GM19025 (cell line): ENCODE results near the gene TMCC2.

Source experiments
- ATAC-seq: cut with Tn5 transposase; IDR thresholded peaks from one replicate; pipeline ENCODE4 v1.9.1; 2021; ENCODE audit warnings: mild to moderate bottlenecking, low read depth, moderate library complexity; ENCODE audit not compliant: unreplicated experiment

The TMCC2 gene

DNA sequence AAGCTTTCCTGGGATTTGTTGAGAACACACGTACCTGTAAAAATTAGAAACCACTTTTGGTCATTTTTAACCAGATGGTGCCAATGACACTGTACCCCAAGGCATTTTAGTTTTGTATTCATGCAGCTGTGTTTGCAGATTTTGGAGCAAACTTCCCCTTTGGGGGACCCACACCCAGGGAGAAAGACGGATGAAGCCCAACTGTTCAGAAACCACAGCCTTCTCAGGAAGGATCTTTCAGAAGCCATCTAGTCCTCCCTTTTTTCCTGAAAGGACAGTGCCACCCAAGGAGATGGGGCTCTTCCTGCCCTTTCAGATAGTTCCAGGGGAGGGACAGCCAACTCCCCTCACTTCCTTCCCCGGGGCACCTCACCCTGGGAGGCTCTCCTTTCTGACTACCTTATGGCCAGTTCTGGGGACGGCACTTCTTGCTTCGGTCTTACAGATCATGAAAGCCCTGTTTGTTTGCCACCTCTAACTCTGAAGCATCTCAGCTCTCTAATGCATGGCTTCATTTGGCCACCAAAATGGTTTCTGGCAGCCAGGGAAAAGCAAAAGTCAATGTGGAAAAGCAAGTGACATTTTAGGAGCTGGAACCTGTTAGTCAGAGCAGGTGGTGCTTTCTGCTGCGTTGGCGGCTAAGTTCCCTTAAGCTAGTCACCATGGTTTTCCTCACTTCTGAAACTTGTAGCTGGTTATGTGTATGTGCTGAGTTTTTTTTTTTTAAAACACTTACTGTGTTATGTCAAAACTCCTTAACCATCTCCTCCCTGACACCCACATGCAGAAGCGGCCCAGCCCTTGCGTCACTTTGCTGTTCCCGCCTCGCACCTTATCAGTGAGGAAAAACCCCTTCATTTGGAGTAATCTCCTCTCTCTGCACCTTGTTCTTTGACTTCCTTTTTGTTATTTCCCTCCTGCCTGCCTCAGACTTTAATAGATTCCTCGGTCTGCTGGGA, 10.1 kb downstream of the TMCC2 start:
- ATAC-seq = no peak

DNA sequence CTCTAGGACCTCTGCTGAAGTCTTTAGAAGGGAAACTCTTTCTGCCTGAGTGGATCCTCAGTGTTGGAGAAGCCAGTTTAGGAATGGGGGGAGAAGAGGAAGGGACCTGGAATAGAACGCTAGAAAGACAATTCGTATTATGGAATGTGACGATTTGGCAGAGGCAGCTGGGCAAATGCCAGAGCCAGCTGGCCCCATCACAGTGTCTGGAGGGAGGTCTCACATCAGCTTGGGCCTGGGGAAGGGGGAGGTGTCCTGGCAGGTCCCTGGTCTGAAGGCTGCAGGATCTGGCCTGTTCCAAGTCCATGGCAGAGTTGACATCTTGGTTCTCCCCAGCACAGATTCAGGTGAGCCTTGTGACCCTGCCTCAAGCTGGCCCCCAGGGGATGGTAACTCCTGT, 11.3 kb downstream of the TMCC2 start:
- no peak for ATAC-seq

DNA sequence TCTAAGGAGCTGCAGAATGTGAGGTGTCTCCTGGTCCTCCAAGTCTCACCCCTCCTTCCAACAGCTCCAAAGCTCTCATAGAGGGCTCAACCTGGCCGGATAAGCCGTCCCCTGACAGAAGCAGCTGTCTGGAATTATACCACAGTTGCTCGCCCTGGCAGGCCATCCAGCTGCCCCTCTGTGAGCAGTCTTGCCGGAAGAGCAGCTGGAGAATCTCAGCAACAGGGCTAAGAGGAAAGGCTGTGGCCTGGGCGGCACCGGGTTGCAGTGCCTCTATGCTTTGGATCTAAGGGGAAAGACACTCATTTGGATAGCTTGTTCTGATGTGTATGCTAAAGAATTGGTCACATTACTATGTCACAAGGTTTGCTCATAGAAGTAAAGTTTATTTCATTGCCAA, 12.4 kb downstream of the TMCC2 start:
- no peak for ATAC-seq

DNA sequence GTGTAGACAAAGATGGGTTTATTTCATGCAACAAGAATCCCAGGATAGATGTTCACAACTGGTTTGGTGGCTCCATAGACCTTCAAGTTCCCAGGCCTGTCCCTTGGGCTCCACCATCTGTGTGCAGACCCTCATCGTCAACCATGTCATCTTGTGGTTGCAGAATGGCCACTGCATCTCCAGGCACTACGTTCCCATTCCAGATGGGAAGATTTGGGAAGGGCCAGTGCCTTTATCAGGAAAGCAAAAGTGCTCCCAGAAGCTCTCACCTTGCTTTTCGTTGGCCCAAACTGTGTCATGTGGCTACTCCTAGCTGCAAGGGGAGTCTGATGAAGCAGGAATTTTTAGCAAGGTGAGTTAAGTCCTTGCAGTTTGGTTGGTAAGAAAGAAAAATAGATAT, 12.8 kb downstream of the TMCC2 start:
- ATAC-seq = no peak

- no peak for ATAC-seq
These were observed 13.8 kb downstream of the TMCC2 start for GRCh38 chr1:205241366-205242030.

- no peak for ATAC-seq
These were observed 15.8 kb downstream of the TMCC2 start for GRCh38 chr1:205243350-205244191.

DNA sequence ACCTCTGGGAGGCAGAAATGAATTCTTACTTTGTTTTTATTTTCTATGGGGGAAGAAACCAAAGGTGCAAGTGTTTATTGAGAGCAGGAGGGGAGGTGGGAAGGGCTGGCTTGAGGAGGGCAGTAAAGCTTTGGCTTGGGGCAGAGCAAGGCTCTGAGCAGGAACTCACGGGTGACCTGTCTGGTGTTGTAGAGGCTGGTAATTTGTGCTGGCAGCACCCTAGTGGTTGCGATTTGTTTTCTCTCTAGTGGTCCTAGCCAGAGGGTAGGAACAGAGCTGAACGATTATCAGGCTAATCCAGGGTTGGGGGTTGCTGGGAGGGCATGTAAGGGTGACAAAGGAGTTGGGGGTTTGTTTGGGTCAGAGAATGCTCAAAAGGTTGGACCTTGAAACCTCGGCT, 16.6 kb downstream of the TMCC2 start:
- ATAC-seq = no peak

DNA sequence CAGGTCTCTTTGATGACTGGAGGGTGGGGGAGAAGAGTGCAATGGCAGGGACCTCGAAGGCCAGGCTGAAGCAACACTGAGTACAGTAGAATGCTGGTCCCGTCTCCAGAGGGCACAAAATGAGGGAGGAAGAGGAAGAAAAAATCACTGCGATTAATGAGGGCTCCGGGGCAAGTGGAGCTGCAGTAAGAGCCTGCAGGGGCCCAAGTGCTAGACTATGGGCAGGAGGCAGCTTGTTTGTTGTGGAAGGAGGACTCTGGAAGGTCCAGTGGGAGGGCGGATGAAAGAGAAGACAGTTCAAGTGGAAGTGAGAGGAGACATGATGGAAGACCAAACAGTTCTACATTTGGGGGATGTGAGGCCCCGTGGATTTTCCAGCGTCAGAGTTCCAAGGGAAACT, 17.4 kb downstream of the TMCC2 start:
- ATAC-seq = no peak

GRCh38 chr1:205246351-205247119, 18.8 kb downstream of the TMCC2 start:
- ATAC-seq = no peak

GRCh38 chr1:205247130-205247921, 19.6 kb downstream of the TMCC2 start:
- no peak for ATAC-seq

GRCh38 chr1:205248793-205249601, 21.3 kb downstream of the TMCC2 start:
- no peak for ATAC-seq

GRCh38 chr1:205249651-205250050, 21.9 kb downstream of the TMCC2 start:
- no peak for ATAC-seq

DNA sequence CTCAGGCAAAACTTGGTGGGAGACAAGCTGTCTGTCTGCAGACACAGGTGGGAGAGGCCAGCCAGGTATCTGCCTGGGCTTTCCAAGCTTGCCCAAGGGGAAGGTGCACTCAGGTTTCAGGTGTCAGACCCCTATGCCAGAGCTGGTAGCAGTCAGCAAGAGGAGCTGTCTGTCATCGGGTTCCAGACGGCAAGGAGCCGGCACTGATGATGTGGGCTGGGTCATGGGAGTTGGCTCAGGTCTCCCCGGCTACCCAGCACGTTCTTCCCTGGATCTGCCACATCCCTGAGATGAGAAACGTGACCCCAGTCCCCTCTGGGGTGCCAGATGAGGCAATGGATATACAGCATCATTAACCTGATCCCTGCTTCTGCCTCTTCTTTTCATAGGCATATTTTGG, 23.0 kb downstream of the TMCC2 start:
- no peak for ATAC-seq

GRCh38 chr1:205251576-205251975, 23.8 kb downstream of the TMCC2 start:
- no peak for ATAC-seq

DNA sequence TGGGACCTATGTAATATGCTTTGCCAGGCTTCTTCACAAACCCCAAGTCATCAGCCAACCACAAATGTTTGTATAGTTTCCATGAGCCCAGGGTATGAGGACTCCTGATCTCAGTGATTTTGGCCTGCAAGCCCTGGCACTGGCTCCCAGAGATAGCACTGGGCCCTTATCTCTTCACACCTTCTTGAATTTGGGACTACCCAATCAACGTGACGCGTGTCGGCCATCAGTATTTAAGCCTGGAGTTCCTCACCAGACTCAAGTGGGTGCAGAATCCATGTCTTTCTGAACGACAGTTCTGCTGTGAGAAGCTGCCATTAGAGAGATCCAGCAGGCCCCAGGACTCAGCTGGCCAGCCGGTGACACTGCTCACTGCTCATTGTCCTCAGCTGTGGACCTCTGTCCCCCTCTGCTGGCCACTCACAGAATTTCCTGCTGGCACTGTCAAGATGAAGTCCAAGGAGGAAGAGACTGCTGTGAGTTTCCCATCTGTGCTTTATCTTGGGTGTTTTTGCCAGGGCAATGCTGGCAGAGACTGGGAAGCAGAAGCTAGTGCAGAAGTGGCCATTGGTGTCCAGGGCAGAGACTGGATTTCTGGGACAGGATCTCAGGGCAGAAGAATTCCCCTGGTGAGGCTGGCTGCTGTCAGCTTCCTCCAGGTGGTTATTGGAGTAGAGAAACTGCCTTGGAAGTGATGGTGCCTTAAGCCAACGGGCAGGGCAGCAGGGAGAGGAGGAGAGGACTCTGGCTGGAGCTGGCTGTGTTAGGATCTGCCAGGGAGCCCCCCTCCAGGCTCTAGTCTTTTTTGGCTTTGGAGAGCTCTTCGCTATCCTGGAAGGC, 28.4 kb downstream of the TMCC2 start:
- ATAC-seq = no peak

GRCh38 chr1:205256951-205257625, 29.3 kb downstream of the TMCC2 start:
- no peak for ATAC-seq

DNA sequence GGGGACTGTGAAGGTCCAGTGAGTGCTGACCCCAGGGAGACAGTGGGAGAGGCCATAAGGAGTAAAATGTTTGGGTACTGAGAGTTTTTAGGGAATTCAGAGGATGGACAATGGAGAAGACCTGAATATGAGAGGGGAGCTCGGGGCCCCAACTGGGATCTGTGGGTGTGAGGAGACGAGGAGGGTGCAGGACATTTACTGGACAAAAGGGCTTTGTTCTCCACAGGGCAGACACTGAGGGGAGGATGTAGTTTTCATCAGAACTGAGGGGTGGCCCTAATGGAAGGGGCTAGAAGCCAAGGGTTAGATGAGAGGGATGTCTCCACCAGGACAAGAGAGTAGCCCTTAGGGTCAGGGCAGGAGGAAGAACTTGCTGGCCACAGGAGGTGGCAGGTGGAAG, 30.0 kb downstream of the TMCC2 start:
- no peak for ATAC-seq
